Measurements from ENCODE around the gene ELOA.

GRCh38 chr1:23774174-23774880, 31.1 kb downstream of the ELOA start:
- TF ChIP-seq POLR2A (IDR thresholded peaks at IDR 0.05) (no peak), POLR2AphosphoS5 (IDR thresholded peaks at IDR 0.05; ENCODE audit: insufficient read depth in 1 of 2, low read depth in 1 of 2) (no peak)
- TF ChIP-seq, protein P1, sequence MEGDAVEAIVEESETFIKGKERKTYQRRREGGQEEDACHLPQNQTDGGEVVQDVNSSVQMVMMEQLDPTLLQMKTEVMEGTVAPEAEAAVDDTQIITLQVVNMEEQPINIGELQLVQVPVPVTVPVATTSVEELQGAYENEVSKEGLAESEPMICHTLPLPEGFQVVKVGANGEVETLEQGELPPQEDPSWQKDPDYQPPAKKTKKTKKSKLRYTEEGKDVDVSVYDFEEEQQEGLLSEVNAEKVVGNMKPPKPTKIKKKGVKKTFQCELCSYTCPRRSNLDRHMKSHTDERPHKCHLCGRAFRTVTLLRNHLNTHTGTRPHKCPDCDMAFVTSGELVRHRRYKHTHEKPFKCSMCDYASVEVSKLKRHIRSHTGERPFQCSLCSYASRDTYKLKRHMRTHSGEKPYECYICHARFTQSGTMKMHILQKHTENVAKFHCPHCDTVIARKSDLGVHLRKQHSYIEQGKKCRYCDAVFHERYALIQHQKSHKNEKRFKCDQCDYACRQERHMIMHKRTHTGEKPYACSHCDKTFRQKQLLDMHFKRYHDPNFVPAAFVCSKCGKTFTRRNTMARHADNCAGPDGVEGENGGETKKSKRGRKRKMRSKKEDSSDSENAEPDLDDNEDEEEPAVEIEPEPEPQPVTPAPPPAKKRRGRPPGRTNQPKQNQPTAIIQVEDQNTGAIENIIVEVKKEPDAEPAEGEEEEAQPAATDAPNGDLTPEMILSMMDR (IDR thresholded peaks at IDR 0.05): no peak

Data from vagina (tissue), 2 donors.